Lung (tissue), 12 donors: ENCODE measurements around the gene ULK4. TPM values are rescaled to one million over a fixed set of nuclear protein-coding genes. Genes with fewer than 3 reads are reported as not detected.

ENCODE experiments used
- ATAC-seq: fragments of 200-7000 bp; cut with Tn5 transposase; one replicate; pipeline ENCODE4 v1.9.1; 2020; ENCODE audit warnings: moderate number of reproducible peaks; ENCODE audit not compliant: insufficient read depth, low FRiP score
- DNase-seq, 3 donors: peaks; one replicate each; pipeline ENCODE4 v3.0.0-alpha.2; 2013 to 2017
- H3K27ac ChIP-seq, 2 donors: one replicate each; pipeline ENCODE4 v1.5.1; 2013; ENCODE audit warnings: mild to moderate bottlenecking in 2 of 2, moderate library complexity in 2 of 2, control low read depth in 1 of 2, inconsistent platforms in 1 of 2, low read depth in 1 of 2, low read length in 1 of 2
- H3K27me3 ChIP-seq, 3 donors: one replicate each; pipeline ENCODE4 v1.5.1; 2013; ENCODE audit warnings: low read length in 2 of 3; ENCODE audit not compliant: control insufficient read depth in 3 of 3, insufficient read depth in 3 of 3
- H3K36me3 ChIP-seq, 4 donors: one replicate each; pipeline ENCODE4 v1.5.1; 2013; ENCODE audit warnings: low read length in 4 of 4, mild to moderate bottlenecking in 1 of 4, moderate library complexity in 1 of 4; ENCODE audit not compliant: control insufficient read depth in 4 of 4, insufficient read depth in 4 of 4
- H3K4me1 ChIP-seq, 5 donors: one replicate each; pipeline ENCODE4 v1.5.1; 2013; ENCODE audit warnings: low read length in 5 of 5, mild to moderate bottlenecking in 2 of 5, moderate library complexity in 1 of 5; ENCODE audit not compliant: control insufficient read depth in 5 of 5, insufficient read depth in 5 of 5
- H3K4me3 ChIP-seq: one replicate; pipeline ENCODE4 v1.5.1; 2013; ENCODE audit warnings: mild to moderate bottlenecking, control low read depth, moderate library complexity
- H3K9ac ChIP-seq, 2 donors: one replicate each; pipeline ENCODE4 v1.5.1; 2013; ENCODE audit warnings: low read length in 2 of 2, control low read depth in 1 of 2; ENCODE audit not compliant: insufficient read depth in 1 of 2
- H3K9me3 ChIP-seq, 4 donors: one replicate each; pipeline ENCODE4 v1.5.1; 2013; ENCODE audit warnings: low read length in 3 of 4, mild to moderate bottlenecking in 1 of 4, moderate library complexity in 1 of 4; ENCODE audit not compliant: control insufficient read depth in 4 of 4, insufficient read depth in 3 of 4
- CTCF ChIP-seq: IDR thresholded peaks from 2 replicates; pipeline ENCODE4 v1.5.1; 2012; ENCODE audit warnings: mild to moderate bottlenecking; ENCODE audit errors: control extremely low read depth, extremely low read depth
- WGBS, 2 donors: extraction: QIAGEN DNeasy Blood & Tissue Kit; methylation state at CpG; one replicate each; pipeline ENCODE4 v1.1.7; 2013; 5-methylcytosine and 5-hydroxymethylcytosine counted together
- polyA plus RNA-seq, 2 donors: library from polyadenylated mRNA; stranded (reverse); fragments of 200-250 nt; gene quantifications; one replicate each; pipeline ENCODE4 v1.2.1, GENCODE V29; 2013
- total RNA-seq, 2 donors: library from RNA; depleted of rRNA in 1 of 2; stranded (reverse); fragments of >200 nt in 1 of 2; gene quantifications; one replicate each; pipeline ENCODE4 v1.2.1, GENCODE V29; 2014 to 2021
- donor health status: control.
- donor health status: control.
- donor health status: Bipolar disorder and iron deficiency.
- donor health status: healthy.
- donor health status: DM: yes; HTN: yes; CAD: no.

Gene ULK4
- total and polyA plus RNA-seq, 4 donors, result 2.8 to 56.0 (median 12.6) TPM

- ATAC-seq (no peak), DNase-seq (peak in 1 of 3 donors; percentile 5)
- Histone ChIP-seq H3K4me3 (no peak overlapping the region), H3K4me1 (no peaks in the 10 kb centered on the region), H3K36me3 (no peaks in the 10 kb centered on the region), H3K9ac (no peak overlapping the region), H3K9me3 (peaks cover 0 to 2% (median 0%) of the 10 kb centered on the region in 4 donors), H3K27me3 (no peaks in the 10 kb centered on the region), H3K27ac (no peak overlapping the region)
- TF ChIP-seq CTCF, result no peak
- 84 to 89% methylated on average over 4 of the region's 4 CpGs for WGBS, 2 donors
These were observed 530.5 kb downstream of the ULK4 start for GRCh38 chr3:41431386-41431785.

DNA sequence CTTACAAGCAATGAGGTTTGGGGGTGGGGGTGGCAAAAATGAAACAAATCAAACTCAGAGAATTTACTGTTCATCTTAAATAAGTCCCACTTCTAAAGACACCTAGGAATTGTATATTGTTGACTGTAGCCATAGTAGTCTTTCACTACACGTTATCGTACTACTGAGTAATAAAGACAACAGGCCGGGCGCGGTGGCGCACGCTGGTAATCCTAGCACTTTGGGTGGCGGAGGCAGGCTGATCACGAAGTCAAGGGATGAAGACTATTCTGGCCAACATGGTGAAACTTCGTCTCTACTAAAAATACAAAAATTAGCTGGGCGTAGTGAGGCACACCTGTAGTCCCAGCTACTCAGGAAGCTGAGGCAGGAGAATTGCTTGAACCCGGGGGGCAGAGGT, 531.0 kb downstream of the ULK4 start:
- no peak for DNase-seq
- Histone ChIP-seq H3K27me3 (no peaks in the 10 kb centered on the region), H3K4me1 (no peaks in the 10 kb centered on the region), H3K4me3 (no peak overlapping the region), H3K27ac (no peak overlapping the region), H3K9me3 (peaks cover 0 to 2% (median 0%) of the 10 kb centered on the region in 4 donors), H3K9ac (no peak overlapping the region), H3K36me3 (no peaks in the 10 kb centered on the region)
- no peak for ATAC-seq
- 96 to 98% methylated on average over 12 of the region's 12 CpGs for WGBS, 2 donors
- TF ChIP-seq CTCF, result no peak

GRCh38 chr3:41430391-41430790, 531.5 kb downstream of the ULK4 start:
- Histone ChIP-seq H3K9me3 (peaks cover 0 to 2% (median 0%) of the 10 kb centered on the region in 4 donors), H3K36me3 (no peaks in the 10 kb centered on the region), H3K27ac (no peak overlapping the region), H3K4me3 (no peak overlapping the region), H3K4me1 (no peaks in the 10 kb centered on the region), H3K9ac (no peak overlapping the region), H3K27me3 (no peaks in the 10 kb centered on the region)
- WGBS, 2 donors, result 88 to 92% methylated on average over 3 of the region's 3 CpGs
- ATAC-seq, result no peak
- no peak for DNase-seq
- no peak for TF ChIP-seq CTCF

DNA sequence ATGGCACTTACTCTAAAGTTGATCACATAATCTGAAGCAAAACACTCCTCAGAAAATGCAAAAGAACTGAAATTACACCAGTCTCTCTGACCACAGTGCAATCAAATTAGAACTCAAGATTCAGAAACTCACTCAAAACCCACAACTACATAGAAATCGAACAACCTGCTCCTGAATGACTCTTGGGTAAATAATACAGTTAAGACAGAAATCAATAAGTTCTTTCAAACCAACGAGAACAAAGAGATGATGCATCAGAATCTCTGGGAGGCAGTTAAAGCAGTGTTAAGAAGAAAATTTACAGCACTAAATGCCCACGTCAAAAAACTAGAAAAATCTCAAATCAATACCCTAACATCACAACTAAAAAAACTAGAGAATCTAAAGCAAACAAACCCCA, 535.4 kb downstream of the ULK4 start:
- ATAC-seq (no peak), DNase-seq (no peak)
- Histone ChIP-seq H3K27ac (no peak overlapping the region), H3K4me1 (no peaks in the 10 kb centered on the region), H3K4me3 (no peak overlapping the region), H3K36me3 (no peaks in the 10 kb centered on the region), H3K9ac (no peak overlapping the region), H3K9me3 (peaks cover 0 to 2% (median 0%) of the 10 kb centered on the region in 4 donors), H3K27me3 (no peaks in the 10 kb centered on the region)
- no peak for TF ChIP-seq CTCF
- WGBS, 2 donors, result 82 to 85% methylated on average over 3 of the region's 3 CpGs
